Measurements from ENCODE around the gene RTN4. TPM values are rescaled to one million over a fixed set of nuclear protein-coding genes. Genes with fewer than 3 reads are reported as not detected.

RTN4 gene
- polyA plus RNA-seq, 1 donor (not counting 4 experiments of a cell fraction or from before 2014, with no cell fraction given): 406 TPM

- no peaks in the 10 kb centered on the region for H3K4me1 ChIP-seq (ENCODE audit: control insufficient read depth, extremely low read depth, insufficient read depth, low read length)
- no peaks in the 10 kb centered on the region for H3K9me1 ChIP-seq (ENCODE audit: control insufficient read depth, extremely low read depth, insufficient read depth, low read length)
- DNase-seq (ENCODE audit: low read depth, low spot score) (no peak), FAIRE-seq (no peak)
- no peaks in the 10 kb centered on the region for H4K20me1 ChIP-seq (ENCODE audit: control insufficient read depth, extremely low read depth, insufficient read depth, low read length)
- no peak overlapping the region for H2AFZ ChIP-seq (ENCODE audit: control insufficient read depth, low read length)
- H3K4me2 ChIP-seq (ENCODE audit: control insufficient read depth, extremely low read depth, insufficient read depth, low read depth, low read length): no peak overlapping the region
- H3K27ac ChIP-seq (ENCODE audit: control insufficient read depth, insufficient read depth, low read length): no peak overlapping the region
- H3K9me3 ChIP-seq (ENCODE audit: control insufficient read depth, low read depth, low read length): no peaks in the 10 kb centered on the region
- H3K9ac ChIP-seq (ENCODE audit: control insufficient read depth, extremely low read depth, insufficient read depth, low read length): no peak overlapping the region
- no peaks in the 10 kb centered on the region for H3K36me3 ChIP-seq (ENCODE audit: control insufficient read depth in 2 of 2, extremely low read depth in 1 of 2, insufficient read depth in 2 of 2, low read length in 2 of 2)
- H3K79me2 ChIP-seq (ENCODE audit: control insufficient read depth, insufficient read depth, low read length): peaks cover 2% of the 10 kb centered on the region
- dilution Hi-C loops (cut with MboI; ENCODE audit: extremely low pct_ligation_motif_present, low sequenced_read_pairs): no loop called here
- TF ChIP-seq CTCF (optimal IDR thresholded peaks at IDR 0.05 in 1 of 3, IDR thresholded peaks at IDR 0.05 in 1 of 3, conservative IDR thresholded peaks at IDR 0.05 in 1 of 3; ENCODE audit: extremely low read depth in 1 of 3, insufficient read depth in 2 of 3, low read length in 3 of 3) (no peak), EZH2 (IDR thresholded peaks at IDR 0.05; ENCODE audit: low read length) (no peak)
- no peaks in the 10 kb centered on the region for H3K27me3 ChIP-seq (ENCODE audit: control insufficient read depth, extremely low read depth, insufficient read depth, low read length)
- no peak overlapping the region for H3K4me3 ChIP-seq (ENCODE audit: control insufficient read depth in 2 of 3, extremely low read depth in 1 of 3, insufficient read depth in 2 of 3, low read depth in 1 of 3, low read length in 3 of 3)
These were observed 7.2 kb upstream of the RTN4 start for GRCh38 chr2:55057474-55057873.

GRCh38 chr2:55056024-55056521, 5.8 kb upstream of the RTN4 start:
- Histone ChIP-seq H3K4me2 (ENCODE audit: control insufficient read depth, extremely low read depth, insufficient read depth, low read depth, low read length) (no peak overlapping the region), H3K27ac (ENCODE audit: control insufficient read depth, insufficient read depth, low read length) (no peak overlapping the region), H3K9me3 (ENCODE audit: control insufficient read depth, low read depth, low read length) (no peaks in the 10 kb centered on the region), H3K36me3 (ENCODE audit: control insufficient read depth in 2 of 2, extremely low read depth in 1 of 2, insufficient read depth in 2 of 2, low read length in 2 of 2) (no peaks in the 10 kb centered on the region), H3K4me1 (ENCODE audit: control insufficient read depth, extremely low read depth, insufficient read depth, low read length) (peaks cover 6% of the 10 kb centered on the region), H3K79me2 (ENCODE audit: control insufficient read depth, insufficient read depth, low read length) (peaks cover 2% of the 10 kb centered on the region), H4K20me1 (ENCODE audit: control insufficient read depth, extremely low read depth, insufficient read depth, low read length) (no peaks in the 10 kb centered on the region), H3K27me3 (ENCODE audit: control insufficient read depth, extremely low read depth, insufficient read depth, low read length) (no peaks in the 10 kb centered on the region), H2AFZ (ENCODE audit: control insufficient read depth, low read length) (no peak overlapping the region), H3K9ac (ENCODE audit: control insufficient read depth, extremely low read depth, insufficient read depth, low read length) (no peak overlapping the region), H3K4me3 (ENCODE audit: control insufficient read depth in 2 of 3, extremely low read depth in 1 of 3, insufficient read depth in 2 of 3, low read depth in 1 of 3, low read length in 3 of 3) (no peak overlapping the region), H3K9me1 (ENCODE audit: control insufficient read depth, extremely low read depth, insufficient read depth, low read length) (no peaks in the 10 kb centered on the region)
- no peak for TF ChIP-seq EZH2 (IDR thresholded peaks at IDR 0.05; ENCODE audit: low read length)
- TF ChIP-seq CTCF (optimal IDR thresholded peaks at IDR 0.05 in 1 of 3, IDR thresholded peaks at IDR 0.05 in 1 of 3, conservative IDR thresholded peaks at IDR 0.05 in 1 of 3; ENCODE audit: extremely low read depth in 1 of 3, insufficient read depth in 2 of 3, low read length in 3 of 3): no peak
- DNase-seq (ENCODE audit: low read depth, low spot score) (no peak), FAIRE-seq (no peak)
- dilution Hi-C loops (cut with MboI; ENCODE audit: extremely low pct_ligation_motif_present, low sequenced_read_pairs): no loop called here
